ENCODE results near the gene FSTL4. TPM values are rescaled to one million over a fixed set of nuclear protein-coding genes. Genes with fewer than 3 reads are reported as not detected.

Gene FSTL4
- total and polyA plus RNA-seq, 2 donors from 2014 or later, result 0.09 to 4.0 TPM

DNA sequence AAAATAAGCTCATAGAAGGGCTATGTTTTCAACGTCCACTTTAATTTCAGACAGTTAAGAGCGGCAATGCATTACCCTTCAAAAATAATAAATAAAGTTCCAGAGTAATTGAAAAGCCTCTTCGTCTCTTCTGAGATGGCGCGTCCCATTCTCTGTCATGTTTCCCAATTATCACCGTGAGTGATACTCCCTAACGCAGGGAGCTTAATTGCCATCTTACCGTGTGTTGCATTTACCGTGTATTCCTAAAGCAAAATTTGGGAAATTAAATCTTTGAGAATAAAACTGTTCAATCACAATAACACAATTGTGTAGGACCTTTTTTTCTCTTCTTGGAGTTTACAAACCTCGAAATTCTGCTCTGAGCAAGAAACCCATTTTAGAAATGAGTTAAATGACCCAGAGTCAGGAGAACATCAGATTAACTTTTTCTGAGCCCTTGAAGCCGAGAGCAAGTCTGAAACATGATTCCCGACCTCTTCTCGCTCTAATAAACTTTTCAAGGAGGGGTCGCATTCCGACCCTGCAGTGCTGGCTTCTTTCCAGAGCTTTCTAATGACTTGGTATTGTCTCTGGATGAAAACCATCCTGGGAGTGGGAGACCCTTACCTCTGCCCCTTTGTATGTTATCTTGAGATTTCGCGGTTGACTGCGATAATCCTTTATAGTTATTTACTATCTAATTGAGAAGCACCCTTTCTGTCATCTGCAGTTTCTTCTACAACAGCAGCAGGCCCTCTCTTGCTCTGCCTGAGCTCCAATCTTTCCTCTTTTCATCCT, 251.5 kb downstream of the FSTL4 start:
- intact Hi-C loops (cut with DNase I), result no loop called here
- DNase-seq (peak in 4 of 5 donors; percentile 79 to 95 (median 88)), FAIRE-seq (no peak)
- Histone ChIP-seq H3K9me3 (ENCODE audit: control insufficient read depth in 2 of 3, insufficient read depth in 1 of 3, low read length in 3 of 3) (no peaks in the 10 kb centered on the region), H3K4me1 (ENCODE audit: control insufficient read depth in 2 of 3, insufficient read depth in 2 of 3, low read depth in 1 of 3, low read length in 3 of 3) (peaks cover 0 to 7% (median 0%) of the 10 kb centered on the region in 3 donors), H3K27me3 (ENCODE audit: control insufficient read depth, insufficient read depth, low read length) (no peaks in the 10 kb centered on the region), H3K4me3 (ENCODE audit: low read length in 3 of 3) (no peak overlapping the region), H3K27ac (ENCODE audit: low read depth in 2 of 2, low read length in 2 of 2) (no peak overlapping the region), H3K36me3 (ENCODE audit: control insufficient read depth in 2 of 3, insufficient read depth in 3 of 3, low read length in 3 of 3) (no peaks in the 10 kb centered on the region), H3K9ac (ENCODE audit: low read length in 3 of 3) (no peak overlapping the region)
- TF ChIP-seq, protein P1, sequence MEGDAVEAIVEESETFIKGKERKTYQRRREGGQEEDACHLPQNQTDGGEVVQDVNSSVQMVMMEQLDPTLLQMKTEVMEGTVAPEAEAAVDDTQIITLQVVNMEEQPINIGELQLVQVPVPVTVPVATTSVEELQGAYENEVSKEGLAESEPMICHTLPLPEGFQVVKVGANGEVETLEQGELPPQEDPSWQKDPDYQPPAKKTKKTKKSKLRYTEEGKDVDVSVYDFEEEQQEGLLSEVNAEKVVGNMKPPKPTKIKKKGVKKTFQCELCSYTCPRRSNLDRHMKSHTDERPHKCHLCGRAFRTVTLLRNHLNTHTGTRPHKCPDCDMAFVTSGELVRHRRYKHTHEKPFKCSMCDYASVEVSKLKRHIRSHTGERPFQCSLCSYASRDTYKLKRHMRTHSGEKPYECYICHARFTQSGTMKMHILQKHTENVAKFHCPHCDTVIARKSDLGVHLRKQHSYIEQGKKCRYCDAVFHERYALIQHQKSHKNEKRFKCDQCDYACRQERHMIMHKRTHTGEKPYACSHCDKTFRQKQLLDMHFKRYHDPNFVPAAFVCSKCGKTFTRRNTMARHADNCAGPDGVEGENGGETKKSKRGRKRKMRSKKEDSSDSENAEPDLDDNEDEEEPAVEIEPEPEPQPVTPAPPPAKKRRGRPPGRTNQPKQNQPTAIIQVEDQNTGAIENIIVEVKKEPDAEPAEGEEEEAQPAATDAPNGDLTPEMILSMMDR (IDR thresholded peaks at IDR 0.05; ENCODE audit: borderline replicate concordance, extremely low read depth, insufficient read depth), result no peak

DNA sequence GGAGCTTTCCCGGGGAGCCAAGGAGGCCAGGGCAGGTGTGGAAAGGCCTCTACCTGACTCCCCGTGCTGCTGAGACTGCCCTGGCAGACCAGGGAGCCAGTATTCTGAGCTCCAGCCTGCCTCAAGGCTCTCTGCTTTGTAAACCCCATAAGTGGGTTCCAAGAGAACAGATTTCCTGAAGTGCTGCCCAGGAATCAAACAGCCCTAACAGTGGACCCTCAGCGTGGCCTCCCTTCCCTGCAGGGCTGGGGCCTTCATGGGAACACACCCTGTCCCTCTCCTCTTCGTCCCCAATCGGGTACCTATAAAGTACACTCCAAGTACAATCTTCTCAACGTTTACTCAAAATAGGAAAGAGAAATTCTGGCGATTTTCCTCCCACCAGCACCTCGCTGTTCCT, 252.5 kb downstream of the FSTL4 start:
- Histone ChIP-seq H3K4me1 (ENCODE audit: control insufficient read depth in 2 of 3, insufficient read depth in 2 of 3, low read depth in 1 of 3, low read length in 3 of 3) (peaks cover 0 to 7% (median 0%) of the 10 kb centered on the region in 3 donors), H3K9me3 (ENCODE audit: control insufficient read depth in 2 of 3, insufficient read depth in 1 of 3, low read length in 3 of 3) (no peaks in the 10 kb centered on the region), H3K4me3 (ENCODE audit: low read length in 3 of 3) (no peak overlapping the region), H3K36me3 (ENCODE audit: control insufficient read depth in 2 of 3, insufficient read depth in 3 of 3, low read length in 3 of 3) (no peaks in the 10 kb centered on the region), H3K27ac (ENCODE audit: low read depth in 2 of 2, low read length in 2 of 2) (no peak overlapping the region), H3K9ac (ENCODE audit: low read length in 3 of 3) (no peak overlapping the region), H3K27me3 (ENCODE audit: control insufficient read depth, insufficient read depth, low read length) (no peaks in the 10 kb centered on the region)
- intact Hi-C loops (cut with DNase I), result no loop called here
- TF ChIP-seq, protein P1 (IDR thresholded peaks at IDR 0.05; ENCODE audit: borderline replicate concordance, extremely low read depth, insufficient read depth), result no peak
- DNase-seq, result no peak
- no peak for FAIRE-seq

DNA sequence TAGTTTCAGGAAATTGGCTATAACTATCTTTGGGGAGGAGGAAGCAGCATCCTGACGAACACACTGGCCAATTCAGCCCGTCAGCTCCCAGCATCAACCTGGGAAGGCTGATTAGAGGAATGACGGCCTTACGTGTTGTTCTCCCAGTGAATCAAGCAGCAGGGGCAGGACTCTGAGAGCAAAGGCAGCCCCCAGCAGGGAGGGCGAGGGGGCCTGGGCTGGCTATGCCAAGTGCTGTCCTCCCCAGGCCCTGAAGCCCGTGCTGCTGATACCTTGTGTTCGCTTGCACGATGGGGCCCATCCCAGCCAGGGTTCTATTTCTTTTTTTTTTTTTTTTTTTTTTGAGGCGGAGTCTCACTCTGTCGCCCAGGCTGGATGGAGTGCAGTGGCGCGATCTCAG, 254.1 kb downstream of the FSTL4 start:
- DNase-seq, result no peak
- Histone ChIP-seq H3K36me3 (ENCODE audit: control insufficient read depth in 2 of 3, insufficient read depth in 3 of 3, low read length in 3 of 3) (no peaks in the 10 kb centered on the region), H3K4me3 (ENCODE audit: low read length in 3 of 3) (no peak overlapping the region), H3K4me1 (ENCODE audit: control insufficient read depth in 2 of 3, insufficient read depth in 2 of 3, low read depth in 1 of 3, low read length in 3 of 3) (peaks cover 0 to 7% (median 0%) of the 10 kb centered on the region in 3 donors), H3K9me3 (ENCODE audit: control insufficient read depth in 2 of 3, insufficient read depth in 1 of 3, low read length in 3 of 3) (no peaks in the 10 kb centered on the region), H3K27me3 (ENCODE audit: control insufficient read depth, insufficient read depth, low read length) (no peaks in the 10 kb centered on the region), H3K9ac (ENCODE audit: low read length in 3 of 3) (no peak overlapping the region), H3K27ac (ENCODE audit: low read depth in 2 of 2, low read length in 2 of 2) (no peak overlapping the region)
- TF ChIP-seq, protein P1 (IDR thresholded peaks at IDR 0.05; ENCODE audit: borderline replicate concordance, extremely low read depth, insufficient read depth), result no peak
- intact Hi-C loops (cut with DNase I), result no loop called here
- FAIRE-seq, result no peak
